Body of pancreas (tissue), 4 donors: ENCODE results near the gene SIK2. TPM values are rescaled to one million over a fixed set of nuclear protein-coding genes. Genes with fewer than 3 reads are reported as not detected.

ENCODE experiments used
- ATAC-seq: fragments of 150-250 bp; one replicate; pipeline ENCODE4 v1.9.1; 2016
- DNase-seq, 4 donors: peaks; one replicate each; pipeline ENCODE4 v3.0.0-alpha.2; 2019
- H3K27ac ChIP-seq, 4 donors: fragments of 200-600 bp; sonication (generic); 1 replicate in 3 of 4; 2 replicates in 1 of 4; pipeline versions ENCODE4 v1.5.1 to v1.6.1; 2016 to 2019; ENCODE audit warnings: mild to moderate bottlenecking in 1 of 4, mixed read lengths in 1 of 4, moderate library complexity in 1 of 4
- H3K27me3 ChIP-seq, 2 donors: fragments of 200-600 bp; sonication (generic); one replicate each; pipeline ENCODE4 v1.6.0; 2016; ENCODE audit warnings: mild to moderate bottlenecking in 1 of 2
- H3K36me3 ChIP-seq, 2 donors: fragments of 200-600 bp; sonication (generic); replicated peaks in 1 of 2; 2 replicates each; pipeline ENCODE4 v1.5.1; 2016; ENCODE audit warnings: low read depth in 2 of 2; ENCODE audit not compliant: insufficient read depth in 1 of 2
- H3K4me1 ChIP-seq: fragments of 200-600 bp; sonication (generic); one replicate; pipeline ENCODE4 v1.6.0; 2016
- H3K4me3 ChIP-seq, 2 donors: fragments of 200-600 bp; sonication (generic); 1 replicate in 1 of 2; 2 replicates in 1 of 2; pipeline ENCODE4 v1.5.1; 2016 to 2019
- H3K9me3 ChIP-seq, 3 donors: fragments of 200-600 bp; sonication (generic); 1 replicate in 2 of 3; 2 replicates in 1 of 3; pipeline ENCODE4 v1.5.1; 2016
- POLR2A ChIP-seq, 3 donors: fragments of 450-650 bp; IDR thresholded peaks; one replicate each; pipeline ENCODE4 v1.6.1; 2016; ENCODE audit warnings: antibody characterized with exemption in 3 of 3, mild to moderate bottlenecking in 2 of 3
- WGBS, 2 donors: methylation state at CpG; one replicate each; pipeline ENCODE4 v1.1.5; 2017; 5-methylcytosine and 5-hydroxymethylcytosine counted together
- intact Hi-C: fragments of 100-400 bp; cut with DNase I; formaldehyde crosslinking; loops from one replicate; pipeline ENCODE4 v1.15.1; 2023
- total RNA-seq, 2 donors: library from RNA; depleted of rRNA; stranded (reverse); fragments of >200 nt; gene quantifications; one replicate each; pipeline ENCODE4 v1.1.0, GENCODE V29; 2016
- TF ChIP-seq, protein P1 (sequence below), 7 experiments: fragments of 450-650 bp in 4 of 7; fragments of 200-600 bp in 3 of 7; sonication (generic) in 3 of 7; IDR thresholded peaks; one replicate each; pipeline ENCODE4 v1.5.1; 2016 to 2019; ENCODE audit warnings: antibody characterized with exemption in 7 of 7

The SIK2 gene
- total RNA-seq, 2 donors from 2014 or later, result 15.3 to 16.5 TPM

DNA sequence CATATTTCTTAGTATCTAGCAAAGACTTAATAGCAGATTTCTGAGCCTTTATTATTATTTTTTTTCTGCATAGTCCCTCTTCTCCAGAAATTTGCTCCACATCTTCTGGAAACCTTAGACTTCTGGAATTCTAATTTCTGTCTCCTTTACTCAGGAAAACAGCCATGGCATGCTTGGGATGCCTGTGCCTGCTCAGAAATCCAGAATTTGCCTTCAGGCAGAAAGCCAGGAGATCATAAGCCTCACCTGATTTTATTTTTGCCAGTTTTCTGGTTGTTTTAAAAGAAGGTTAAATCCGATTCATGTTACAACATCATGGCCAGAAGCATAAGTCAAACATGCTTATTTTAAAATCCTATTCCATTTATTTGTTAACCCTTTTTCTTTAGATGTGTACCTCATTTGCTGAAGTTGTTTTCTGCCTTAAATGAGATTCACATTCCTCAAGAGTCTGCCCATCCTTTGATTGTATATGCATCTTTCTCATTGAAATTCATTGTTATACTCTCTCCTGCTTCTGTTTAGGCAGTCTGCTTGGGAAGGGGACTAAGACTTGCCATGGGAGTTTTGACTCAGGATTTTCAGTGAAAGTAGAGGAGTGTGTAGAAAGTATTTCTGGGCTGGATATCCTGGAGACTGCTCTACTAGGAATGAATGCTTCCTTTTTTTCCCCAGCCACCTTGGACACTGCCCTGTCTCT is 37.1 kb downstream of the SIK2 start:
- whole genome bisulfite sequencing, 2 donors, result 91 to 92% methylated on average over 1 of the region's 1 CpG
- no peak for DNase-seq
- Histone ChIP-seq H3K4me3 (no peak overlapping the region), H3K27me3 (no peaks in the 10 kb centered on the region), H3K27ac (no peak overlapping the region), H3K9me3 (peaks cover 0 to 2% (median 0%) of the 10 kb centered on the region in 3 donors), H3K4me1 (peaks cover 9% of the 10 kb centered on the region), H3K36me3 (no peaks in the 10 kb centered on the region)
- no peak for ATAC-seq
- intact Hi-C loops, result loop anchor here (10.0 kb wide), 1 partner anchor 45 kb away; no protein-coding TSS in a partner anchor
- no peak for TF ChIP-seq POLR2A (IDR thresholded peaks at IDR 0.05)
- TF ChIP-seq, protein P1, sequence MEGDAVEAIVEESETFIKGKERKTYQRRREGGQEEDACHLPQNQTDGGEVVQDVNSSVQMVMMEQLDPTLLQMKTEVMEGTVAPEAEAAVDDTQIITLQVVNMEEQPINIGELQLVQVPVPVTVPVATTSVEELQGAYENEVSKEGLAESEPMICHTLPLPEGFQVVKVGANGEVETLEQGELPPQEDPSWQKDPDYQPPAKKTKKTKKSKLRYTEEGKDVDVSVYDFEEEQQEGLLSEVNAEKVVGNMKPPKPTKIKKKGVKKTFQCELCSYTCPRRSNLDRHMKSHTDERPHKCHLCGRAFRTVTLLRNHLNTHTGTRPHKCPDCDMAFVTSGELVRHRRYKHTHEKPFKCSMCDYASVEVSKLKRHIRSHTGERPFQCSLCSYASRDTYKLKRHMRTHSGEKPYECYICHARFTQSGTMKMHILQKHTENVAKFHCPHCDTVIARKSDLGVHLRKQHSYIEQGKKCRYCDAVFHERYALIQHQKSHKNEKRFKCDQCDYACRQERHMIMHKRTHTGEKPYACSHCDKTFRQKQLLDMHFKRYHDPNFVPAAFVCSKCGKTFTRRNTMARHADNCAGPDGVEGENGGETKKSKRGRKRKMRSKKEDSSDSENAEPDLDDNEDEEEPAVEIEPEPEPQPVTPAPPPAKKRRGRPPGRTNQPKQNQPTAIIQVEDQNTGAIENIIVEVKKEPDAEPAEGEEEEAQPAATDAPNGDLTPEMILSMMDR (IDR thresholded peaks at IDR 0.05), result no peak

DNA sequence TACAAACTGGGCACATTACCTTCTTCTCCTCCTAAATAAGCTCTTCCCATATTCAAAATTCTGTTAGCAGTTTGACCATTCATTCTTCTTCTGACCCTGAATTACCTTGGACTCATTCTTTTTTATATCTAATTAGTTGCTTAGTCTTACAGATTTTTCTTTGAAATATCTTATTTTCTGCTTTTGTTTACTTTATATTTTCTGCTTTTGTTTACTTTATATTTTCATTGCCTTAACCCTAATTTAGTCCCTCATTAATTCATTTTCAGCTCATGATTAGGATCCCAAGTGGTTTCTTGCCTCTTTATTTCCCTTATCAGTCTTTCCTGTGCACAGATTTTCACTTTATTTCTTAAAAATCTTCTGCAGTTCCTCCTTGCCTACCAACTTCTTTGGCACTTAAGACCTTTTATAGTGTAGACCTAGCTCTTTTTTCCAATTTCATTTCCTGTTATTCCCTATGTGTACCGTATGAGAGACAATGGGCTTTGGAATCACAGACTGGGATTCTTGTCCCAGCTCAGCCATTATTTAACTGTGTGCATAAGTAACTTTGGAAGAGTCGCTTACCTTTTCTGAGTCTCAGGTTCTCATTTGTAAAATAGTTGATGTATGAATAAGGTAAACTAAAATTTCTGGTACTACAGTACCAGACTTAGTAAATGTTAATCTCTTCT is 39.2 kb downstream of the SIK2 start:
- H3K9me3 ChIP-seq, result peaks cover 0 to 2% (median 0%) of the 10 kb centered on the region in 3 donors
- no peaks in the 10 kb centered on the region for H3K27me3 ChIP-seq
- no peak for ATAC-seq
- H3K4me1 ChIP-seq, result no peaks in the 10 kb centered on the region
- no peaks in the 10 kb centered on the region for H3K36me3 ChIP-seq
- H3K27ac ChIP-seq, result no peak overlapping the region
- no peak for TF ChIP-seq POLR2A (IDR thresholded peaks at IDR 0.05)
- TF ChIP-seq, protein P1 (IDR thresholded peaks at IDR 0.05), result no peak
- whole genome bisulfite sequencing, 2 donors, result 88% methylated on average over 2 of the region's 2 CpGs
- H3K4me3 ChIP-seq, result no peak overlapping the region
- no peak for DNase-seq
- intact Hi-C loops, result no loop called here

DNA sequence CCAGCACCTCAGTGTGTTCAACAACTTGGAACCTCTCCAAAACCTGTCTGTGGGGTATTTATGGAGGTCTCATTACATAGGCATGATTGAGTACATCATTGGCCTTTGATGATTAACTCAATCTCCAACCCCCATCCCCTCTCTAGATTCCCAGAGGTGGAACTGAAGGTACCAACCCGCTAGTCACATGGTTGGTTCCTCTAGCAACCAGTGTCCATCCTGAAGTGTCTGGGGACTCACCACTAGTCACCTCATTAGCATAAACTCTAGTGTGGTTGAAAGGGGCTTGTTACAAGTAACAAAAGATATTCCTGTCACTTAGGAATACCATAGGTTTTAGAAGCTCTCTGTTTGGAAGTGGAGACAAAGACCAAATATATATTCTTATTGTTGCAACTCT is 40.3 kb downstream of the SIK2 start:
- TF ChIP-seq, protein P1 (IDR thresholded peaks at IDR 0.05), result no peak
- TF ChIP-seq POLR2A (IDR thresholded peaks at IDR 0.05), result no peak
- 94 to 100% methylated on average over 1 of the region's 1 CpG for WGBS, 2 donors
- H3K27ac ChIP-seq, result no peak overlapping the region
- ATAC-seq, result no peak
- peaks cover 0 to 2% (median 0%) of the 10 kb centered on the region in 3 donors for H3K9me3 ChIP-seq
- no peaks in the 10 kb centered on the region for H3K27me3 ChIP-seq
- intact Hi-C loops, result no loop called here
- DNase-seq, result no peak
- no peak overlapping the region for H3K4me3 ChIP-seq
- H3K36me3 ChIP-seq, result no peaks in the 10 kb centered on the region
- H3K4me1 ChIP-seq, result no peaks in the 10 kb centered on the region

DNA sequence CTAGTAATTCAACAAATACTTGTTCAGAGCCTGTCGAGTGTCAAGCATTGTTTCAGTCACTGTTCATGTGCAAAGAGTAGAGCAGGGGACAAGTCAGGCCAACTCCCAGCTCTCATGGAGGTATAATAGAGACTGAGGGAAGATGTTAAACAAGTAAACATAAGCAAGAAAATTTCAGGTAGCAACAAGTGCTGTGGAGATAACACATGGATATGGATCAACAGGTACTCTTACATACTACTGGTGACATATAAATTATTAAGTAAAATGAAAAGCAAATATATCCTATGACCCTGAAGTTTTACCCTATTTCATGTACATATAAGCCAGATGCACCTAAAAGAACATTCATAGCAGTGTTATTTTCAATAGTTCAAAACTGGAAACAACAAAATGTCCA is 42.7 kb downstream of the SIK2 start:
- H3K4me3 ChIP-seq, result no peak overlapping the region
- no peaks in the 10 kb centered on the region for H3K27me3 ChIP-seq
- no peaks in the 10 kb centered on the region for H3K9me3 ChIP-seq
- no peaks in the 10 kb centered on the region for H3K4me1 ChIP-seq
- DNase-seq (no peak), ATAC-seq (no peak)
- intact Hi-C loops, result no loop called here
- TF ChIP-seq, protein P1 (IDR thresholded peaks at IDR 0.05), result no peak
- TF ChIP-seq POLR2A (IDR thresholded peaks at IDR 0.05), result no peak
- WGBS, 2 donors, result 90 to 92% methylated on average over 1 of the region's 1 CpG
- H3K27ac ChIP-seq, result no peak overlapping the region
- no peaks in the 10 kb centered on the region for H3K36me3 ChIP-seq
